Right atrium auricular region (tissue), 2 donors: ENCODE results near the gene SPATA20. TPM values are rescaled to one million over a fixed set of nuclear protein-coding genes. Genes with fewer than 3 reads are reported as not detected.

Source experiments
- DNase-seq: peaks from one replicate; pipeline ENCODE4 v3.0.0-alpha.2; 2019; ENCODE audit warnings: low spot score
- H3K27ac ChIP-seq, 2 donors: fragments of 200-600 bp; sonication (generic); 1 replicate in 1 of 2; 2 replicates in 1 of 2; pipeline ENCODE4 v1.5.1; 2016 to 2019
- H3K27me3 ChIP-seq, 2 donors: fragments of 200-600 bp; sonication (generic); one replicate each; pipeline versions ENCODE4 v1.5.1 to v1.6.0; 2017 to 2019
- H3K36me3 ChIP-seq: fragments of 200-600 bp; sonication (generic); one replicate; pipeline ENCODE4 v1.5.1; 2016
- H3K4me1 ChIP-seq, 2 donors: fragments of 200-600 bp; sonication (generic); one replicate each; pipeline versions ENCODE4 v1.5.1 to v1.6.0; 2017 to 2019
- H3K4me3 ChIP-seq, 2 donors: fragments of 200-600 bp; sonication (generic); 1 replicate in 1 of 2; 2 replicates in 1 of 2; pipeline ENCODE4 v1.5.1; 2017 to 2019; ENCODE audit warnings: mild to moderate bottlenecking in 1 of 2, moderate library complexity in 1 of 2
- H3K9me3 ChIP-seq, 2 donors: fragments of 200-600 bp; sonication (generic); one replicate each; pipeline ENCODE4 v1.5.1; 2019
- total RNA-seq, 2 donors: library from RNA; depleted of rRNA; stranded (reverse); fragments of >200 nt; gene quantifications; one replicate each; pipeline ENCODE4 v1.1.0, GENCODE V29; 2016
- TF ChIP-seq, protein P1 (sequence below), 2 donors: fragments of 200-600 bp; sonication (generic); IDR thresholded peaks; one replicate each; pipeline ENCODE4 v1.5.1; 2019; ENCODE audit warnings: antibody characterized with exemption in 2 of 2

SPATA20 gene
- total RNA-seq, 2 donors from 2014 or later, result 42.8 to 59.3 TPM

DNA sequence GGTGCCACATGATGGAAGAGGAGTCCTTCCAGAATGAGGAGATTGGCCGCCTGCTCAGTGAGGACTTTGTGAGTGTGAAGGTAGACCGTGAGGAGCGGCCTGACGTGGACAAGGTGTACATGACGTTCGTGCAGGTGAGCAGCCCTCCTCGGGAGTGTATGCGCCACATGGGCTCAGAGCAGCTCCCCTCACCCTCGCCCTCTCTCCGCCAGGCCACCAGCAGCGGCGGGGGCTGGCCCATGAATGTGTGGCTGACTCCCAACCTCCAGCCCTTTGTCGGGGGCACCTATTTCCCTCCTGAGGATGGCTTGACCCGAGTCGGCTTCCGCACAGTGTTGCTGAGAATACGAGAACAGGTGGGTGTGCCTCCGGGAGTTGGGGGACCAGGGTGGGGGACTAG lies 1.9 kb downstream of the SPATA20 start:
- no peak overlapping the region for H3K4me3 ChIP-seq
- no peaks in the 10 kb centered on the region for H3K9me3 ChIP-seq
- H3K27ac ChIP-seq, result no peak overlapping the region
- peaks cover 0 to 16% of the 10 kb centered on the region in 2 donors for H3K4me1 ChIP-seq
- H3K36me3 ChIP-seq, result no peaks in the 10 kb centered on the region
- TF ChIP-seq, protein P1, sequence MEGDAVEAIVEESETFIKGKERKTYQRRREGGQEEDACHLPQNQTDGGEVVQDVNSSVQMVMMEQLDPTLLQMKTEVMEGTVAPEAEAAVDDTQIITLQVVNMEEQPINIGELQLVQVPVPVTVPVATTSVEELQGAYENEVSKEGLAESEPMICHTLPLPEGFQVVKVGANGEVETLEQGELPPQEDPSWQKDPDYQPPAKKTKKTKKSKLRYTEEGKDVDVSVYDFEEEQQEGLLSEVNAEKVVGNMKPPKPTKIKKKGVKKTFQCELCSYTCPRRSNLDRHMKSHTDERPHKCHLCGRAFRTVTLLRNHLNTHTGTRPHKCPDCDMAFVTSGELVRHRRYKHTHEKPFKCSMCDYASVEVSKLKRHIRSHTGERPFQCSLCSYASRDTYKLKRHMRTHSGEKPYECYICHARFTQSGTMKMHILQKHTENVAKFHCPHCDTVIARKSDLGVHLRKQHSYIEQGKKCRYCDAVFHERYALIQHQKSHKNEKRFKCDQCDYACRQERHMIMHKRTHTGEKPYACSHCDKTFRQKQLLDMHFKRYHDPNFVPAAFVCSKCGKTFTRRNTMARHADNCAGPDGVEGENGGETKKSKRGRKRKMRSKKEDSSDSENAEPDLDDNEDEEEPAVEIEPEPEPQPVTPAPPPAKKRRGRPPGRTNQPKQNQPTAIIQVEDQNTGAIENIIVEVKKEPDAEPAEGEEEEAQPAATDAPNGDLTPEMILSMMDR (IDR thresholded peaks at IDR 0.05), result no peak
- no peak for DNase-seq
- H3K27me3 ChIP-seq, result no peaks in the 10 kb centered on the region

DNA sequence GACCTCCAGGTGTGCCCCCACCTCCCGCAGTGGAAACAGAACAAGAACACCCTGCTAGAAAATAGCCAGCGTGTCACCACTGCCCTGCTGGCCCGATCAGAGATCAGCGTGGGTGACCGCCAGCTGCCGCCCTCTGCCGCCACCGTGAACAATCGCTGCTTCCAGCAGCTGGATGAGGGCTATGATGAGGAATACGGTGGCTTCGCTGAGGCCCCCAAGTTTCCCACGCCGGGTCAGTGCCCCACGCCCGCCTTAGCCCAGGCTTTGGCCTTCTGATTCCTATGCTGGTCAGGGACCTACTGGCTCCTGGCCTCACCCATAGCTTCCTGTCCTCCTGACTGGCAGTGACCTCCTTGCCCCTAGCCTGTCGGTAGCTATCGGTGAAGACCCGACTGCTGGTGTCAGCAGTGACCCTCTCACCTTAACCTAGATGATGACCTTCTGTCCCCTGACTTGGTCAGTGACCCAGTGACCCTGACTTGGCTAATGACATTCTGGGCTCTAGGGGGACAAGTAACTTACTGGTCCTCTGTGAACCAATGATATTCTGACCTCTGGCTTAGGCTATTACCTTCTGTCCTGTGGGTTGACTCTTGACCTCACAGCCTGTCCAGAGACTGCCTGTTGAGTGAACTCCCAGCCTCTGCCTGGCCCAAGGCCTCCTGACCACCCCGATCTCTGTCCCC lies 2.4 kb downstream of the SPATA20 start:
- Histone ChIP-seq H3K4me3 (no peak overlapping the region), H3K36me3 (no peaks in the 10 kb centered on the region), H3K4me1 (peaks cover 0 to 16% of the 10 kb centered on the region in 2 donors), H3K27me3 (no peaks in the 10 kb centered on the region), H3K9me3 (no peaks in the 10 kb centered on the region), H3K27ac (no peak overlapping the region)
- no peak for DNase-seq
- TF ChIP-seq, protein P1 (IDR thresholded peaks at IDR 0.05), result no peak

DNA sequence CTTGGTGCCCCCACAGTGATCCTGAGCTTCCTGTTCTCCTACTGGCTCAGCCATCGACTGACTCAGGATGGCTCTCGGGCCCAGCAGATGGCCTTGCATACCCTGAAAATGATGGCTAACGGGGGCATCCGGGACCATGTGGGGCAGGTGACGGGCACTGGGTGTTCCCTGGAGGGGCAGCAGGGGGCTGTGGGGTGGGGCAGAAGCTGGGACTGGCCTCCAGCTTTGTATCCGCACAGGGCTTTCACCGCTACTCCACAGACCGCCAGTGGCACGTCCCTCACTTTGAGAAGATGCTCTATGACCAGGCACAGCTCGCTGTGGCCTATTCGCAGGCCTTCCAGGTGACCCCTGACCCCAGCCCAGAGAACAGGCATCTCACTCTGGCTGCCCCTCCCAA lies 3.0 kb downstream of the SPATA20 start:
- DNase-seq, result no peak
- Histone ChIP-seq H3K4me1 (peaks cover 0 to 16% of the 10 kb centered on the region in 2 donors), H3K9me3 (no peaks in the 10 kb centered on the region), H3K36me3 (no peaks in the 10 kb centered on the region), H3K27me3 (no peaks in the 10 kb centered on the region), H3K4me3 (no peak overlapping the region), H3K27ac (no peak overlapping the region)
- TF ChIP-seq, protein P1 (IDR thresholded peaks at IDR 0.05), result no peak

DNA sequence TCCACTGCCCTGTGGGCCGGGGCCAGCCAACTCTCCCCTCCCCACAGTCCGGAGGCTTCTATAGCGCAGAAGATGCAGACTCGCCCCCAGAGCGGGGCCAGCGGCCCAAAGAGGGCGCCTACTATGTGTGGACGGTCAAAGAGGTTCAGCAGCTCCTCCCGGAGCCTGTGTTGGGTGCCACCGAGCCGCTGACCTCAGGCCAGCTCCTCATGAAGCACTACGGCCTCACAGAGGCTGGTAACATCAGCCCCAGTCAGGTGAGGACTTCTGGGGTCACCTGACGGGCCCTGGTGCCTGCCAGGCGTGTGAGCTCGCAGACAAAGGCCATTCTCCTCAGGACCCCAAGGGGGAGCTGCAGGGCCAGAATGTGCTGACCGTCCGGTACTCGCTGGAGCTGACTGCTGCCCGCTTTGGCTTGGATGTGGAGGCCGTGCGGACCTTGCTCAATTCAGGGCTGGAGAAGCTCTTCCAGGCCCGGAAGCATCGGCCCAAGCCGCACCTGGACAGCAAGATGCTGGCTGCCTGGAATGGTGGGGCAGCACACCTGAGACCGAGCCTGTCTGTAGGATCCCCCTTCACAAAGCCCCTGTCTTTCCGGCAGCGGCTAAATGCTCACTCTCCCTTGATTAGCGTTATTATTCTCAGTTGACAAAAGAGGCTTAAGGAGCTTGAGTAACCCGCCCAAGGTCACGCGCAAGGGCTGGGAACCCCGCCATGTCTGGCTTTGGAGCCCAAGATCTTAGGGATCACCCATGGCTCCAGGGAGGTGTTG lies 3.9 kb downstream of the SPATA20 start:
- peaks cover 0 to 16% of the 10 kb centered on the region in 2 donors for H3K4me1 ChIP-seq
- DNase-seq, result peak; percentile 88
- no peaks in the 10 kb centered on the region for H3K27me3 ChIP-seq
- no peak overlapping the region for H3K4me3 ChIP-seq
- H3K9me3 ChIP-seq, result no peaks in the 10 kb centered on the region
- peaks cover 4% of the 10 kb centered on the region for H3K36me3 ChIP-seq
- TF ChIP-seq, protein P1 (IDR thresholded peaks at IDR 0.05), result peak; percentile 61 to 94
- H3K27ac ChIP-seq, result peak overlapping the region in 1 of 2 donors; percentile 33

DNA sequence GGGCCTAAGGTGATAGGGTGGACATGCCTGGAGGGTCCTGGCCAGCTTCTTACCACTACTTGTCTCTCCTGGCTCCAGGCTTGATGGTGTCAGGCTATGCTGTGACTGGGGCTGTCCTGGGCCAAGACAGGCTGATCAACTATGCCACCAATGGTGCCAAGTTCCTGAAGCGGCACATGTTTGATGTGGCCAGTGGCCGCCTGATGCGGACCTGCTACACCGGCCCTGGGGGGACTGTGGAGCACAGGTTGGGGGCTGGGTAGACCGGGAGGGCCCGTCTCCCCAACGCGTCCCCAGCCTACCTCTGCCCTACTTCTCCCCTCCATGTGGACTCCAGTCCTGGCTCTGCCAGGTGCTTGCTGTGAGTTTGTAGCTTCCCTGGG lies 4.5 kb downstream of the SPATA20 start:
- H3K9me3 ChIP-seq, result no peaks in the 10 kb centered on the region
- H3K27ac ChIP-seq, result no peak overlapping the region
- peaks cover 4% of the 10 kb centered on the region for H3K36me3 ChIP-seq
- no peaks in the 10 kb centered on the region for H3K27me3 ChIP-seq
- DNase-seq, result no peak
- H3K4me1 ChIP-seq, result peaks cover 0 to 16% of the 10 kb centered on the region in 2 donors
- TF ChIP-seq, protein P1 (IDR thresholded peaks at IDR 0.05), result no peak
- H3K4me3 ChIP-seq, result no peak overlapping the region
